CD4-positive, alpha-beta T cell treated with Interleukin-17A for 4 hours (primary cell): ENCODE data around the gene IL2RA.
"Not testable (repeated sequence)": the region's sequence is repeated elsewhere in the genome, so short reads cannot be mapped to it uniquely, and the experiment has no call there.

Source experiments
- DNase-seq: peaks from one replicate; pipeline ENCODE4 v3.0.0-alpha.2; 2020; ENCODE audit warnings: mixed read lengths

The IL2RA gene

DNA sequence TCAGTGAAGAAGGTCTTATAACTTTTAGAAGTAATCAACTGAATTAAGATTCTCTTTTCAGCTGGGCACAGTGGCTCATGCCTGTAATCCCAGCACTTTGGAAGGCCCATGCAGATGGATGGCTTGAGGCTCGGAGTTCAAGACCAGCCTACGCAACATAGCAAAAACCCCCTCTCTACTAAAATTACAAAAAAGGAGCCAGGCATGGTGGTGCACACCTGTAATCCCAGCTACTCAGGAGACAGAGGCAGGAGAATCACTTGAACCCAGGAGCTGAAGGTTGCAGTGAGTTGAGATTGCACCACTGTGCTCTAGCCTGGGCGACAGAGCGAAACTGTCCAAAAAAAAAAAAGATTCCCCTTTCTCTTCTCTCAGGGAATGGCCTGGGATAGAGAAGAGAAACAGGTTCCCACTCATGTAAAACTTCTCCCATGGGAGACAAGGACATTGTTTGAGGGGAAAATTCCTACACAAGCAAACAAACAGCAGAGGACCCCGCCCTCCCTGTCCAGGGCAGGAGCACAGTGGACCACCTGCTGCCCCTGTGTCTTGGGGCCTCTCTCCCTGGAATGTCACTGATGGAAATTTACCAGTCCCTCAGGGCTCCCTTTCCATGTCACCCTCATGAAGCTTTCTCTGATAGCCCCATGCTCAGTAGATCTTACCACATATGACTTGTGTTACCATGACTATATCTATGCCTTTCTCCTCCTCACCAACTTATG, 5.6 kb downstream of the IL2RA start:
- no peak for DNase-seq

DNA sequence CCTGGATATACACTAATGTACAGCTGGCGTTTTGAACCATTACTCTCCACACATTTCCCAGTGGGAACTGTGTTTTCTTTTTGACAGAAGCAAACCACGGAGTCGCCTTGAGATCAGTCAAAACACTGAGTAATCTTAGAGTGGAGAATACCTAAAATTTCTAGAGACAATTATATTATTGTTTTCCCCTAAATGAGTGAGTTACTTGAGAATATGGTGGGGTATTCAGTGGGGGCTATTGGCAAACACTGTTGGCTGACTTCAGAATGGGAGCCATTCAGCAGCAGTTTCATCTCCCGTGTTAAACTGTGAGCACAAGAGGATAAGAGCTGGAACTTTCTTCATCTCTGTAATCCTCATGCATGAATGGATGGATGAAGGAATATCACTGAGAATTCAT, 6.2 kb downstream of the IL2RA start:
- no peak for DNase-seq

DNA sequence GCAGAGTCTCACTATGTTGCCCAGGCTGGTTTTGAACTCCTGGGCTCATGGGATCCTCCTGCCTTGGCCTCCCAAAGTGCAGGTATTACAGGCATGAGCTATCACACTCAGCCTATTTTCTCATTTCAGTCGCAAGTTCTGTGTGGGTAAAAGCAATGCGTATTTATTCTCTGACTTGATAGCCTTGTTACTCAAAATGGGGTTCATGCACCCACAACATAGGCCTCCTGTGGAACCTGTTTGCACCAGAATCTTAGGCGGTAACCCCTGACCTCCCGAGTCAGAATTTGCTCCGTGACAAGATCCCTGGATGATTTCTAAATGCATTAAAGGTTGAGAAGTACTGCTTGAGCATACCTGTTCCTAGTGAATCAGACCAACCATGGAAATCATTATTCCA, 7.3 kb downstream of the IL2RA start:
- DNase-seq = no peak

DNA sequence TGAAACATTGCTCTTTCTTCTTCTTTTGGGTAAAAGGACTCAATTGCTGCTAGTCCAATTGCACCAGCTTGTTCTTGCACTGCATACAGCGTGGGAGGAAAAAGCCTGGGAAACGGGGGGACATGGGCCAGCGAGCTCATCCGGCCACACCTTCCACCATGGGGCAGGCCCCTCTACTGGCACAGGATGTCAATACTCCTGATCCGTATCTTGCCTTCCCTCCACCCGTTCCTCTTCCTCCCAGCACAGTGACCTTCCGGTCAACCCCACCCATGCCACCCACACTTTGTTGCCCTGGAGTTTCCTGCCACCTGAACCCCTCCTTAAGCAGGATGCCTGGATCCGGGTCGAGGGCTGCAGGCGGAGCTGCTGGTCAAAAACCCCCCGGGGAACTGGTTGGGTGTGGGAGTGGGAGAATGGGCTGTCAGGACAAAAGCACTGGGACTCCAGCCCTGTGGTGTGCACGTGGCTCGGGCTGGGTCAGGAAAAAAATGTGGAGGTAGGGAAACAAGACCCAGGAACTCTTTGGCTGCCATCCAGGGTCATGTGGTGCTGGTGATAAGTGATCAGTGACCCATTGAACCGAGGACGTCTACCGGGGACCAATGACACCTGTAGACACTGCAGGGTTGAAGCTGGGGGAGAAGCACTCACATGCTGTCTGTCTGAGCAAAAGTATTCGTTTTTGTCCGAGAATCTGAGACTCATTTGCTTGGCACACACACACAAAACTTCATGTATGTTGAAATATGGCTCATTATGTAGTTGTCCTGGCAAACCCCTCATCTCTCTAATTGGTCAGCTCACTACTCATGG, 8.1 kb downstream of the IL2RA start:
- DNase-seq = no peak

DNA sequence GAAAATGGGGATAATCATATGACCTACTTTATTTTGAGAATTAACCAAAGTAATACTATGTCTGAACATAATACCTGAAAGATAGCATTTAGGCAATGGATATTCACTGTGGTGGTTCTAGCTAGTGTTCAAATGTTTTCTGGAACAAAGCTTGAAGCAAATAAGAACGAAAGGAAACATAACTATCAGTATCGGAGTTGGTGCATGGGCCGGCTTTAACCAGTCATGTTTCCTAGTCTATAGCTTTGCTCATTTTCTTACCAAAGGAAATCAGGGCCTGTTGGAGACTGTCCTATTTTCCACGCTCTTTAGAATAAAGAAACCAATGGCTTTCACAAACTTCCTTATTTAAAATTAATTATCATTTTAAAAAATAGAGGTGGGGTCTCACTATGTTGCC, 8.9 kb downstream of the IL2RA start:
- DNase-seq = no peak

DNA sequence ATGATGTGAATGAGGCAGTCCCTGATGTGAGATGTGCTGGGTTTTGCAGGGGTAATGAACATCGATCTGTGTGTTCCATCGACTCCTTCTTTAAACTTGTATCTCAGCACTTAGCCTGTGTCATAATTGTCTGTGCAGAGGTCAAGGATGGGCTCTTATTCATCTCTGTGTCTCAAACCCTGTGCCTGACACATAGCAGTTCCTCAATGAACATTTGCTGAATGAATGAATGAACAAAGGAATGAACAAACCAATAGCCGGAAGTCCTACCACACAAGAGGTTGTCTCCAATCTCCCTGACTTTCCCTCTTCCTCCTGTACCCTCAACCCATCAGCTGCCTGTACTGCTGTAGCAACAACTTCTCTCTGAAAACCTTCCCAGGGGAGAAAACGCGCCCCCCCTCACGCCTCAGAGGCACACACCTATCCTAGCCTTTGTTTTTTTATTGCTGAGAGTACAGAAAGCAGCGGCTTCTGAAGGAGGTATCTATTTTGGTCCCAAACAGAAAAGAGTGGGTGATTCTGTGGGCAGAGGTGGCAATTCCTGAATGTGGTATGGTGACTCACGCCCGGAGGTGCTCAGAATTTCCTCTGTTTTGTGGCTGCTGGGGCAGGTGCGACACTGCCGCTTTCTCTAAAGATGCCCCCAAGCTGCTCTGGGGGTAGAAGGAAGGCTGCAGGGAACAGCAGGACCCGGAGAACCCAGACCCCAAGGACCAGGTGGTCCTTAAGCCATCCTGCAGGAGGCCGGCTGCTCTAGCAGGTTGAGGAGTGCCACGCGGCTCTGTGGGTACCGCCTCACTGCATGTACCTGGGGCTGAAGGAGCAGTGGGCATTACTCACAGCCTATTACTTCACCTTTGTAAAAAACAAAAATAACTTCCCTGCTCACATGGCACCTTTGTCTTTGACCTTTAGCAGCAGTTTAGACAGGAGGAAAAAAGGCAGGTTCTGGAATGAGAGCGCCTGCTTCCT, 9.6 kb downstream of the IL2RA start:
- DNase-seq = peak; percentile 82

DNA sequence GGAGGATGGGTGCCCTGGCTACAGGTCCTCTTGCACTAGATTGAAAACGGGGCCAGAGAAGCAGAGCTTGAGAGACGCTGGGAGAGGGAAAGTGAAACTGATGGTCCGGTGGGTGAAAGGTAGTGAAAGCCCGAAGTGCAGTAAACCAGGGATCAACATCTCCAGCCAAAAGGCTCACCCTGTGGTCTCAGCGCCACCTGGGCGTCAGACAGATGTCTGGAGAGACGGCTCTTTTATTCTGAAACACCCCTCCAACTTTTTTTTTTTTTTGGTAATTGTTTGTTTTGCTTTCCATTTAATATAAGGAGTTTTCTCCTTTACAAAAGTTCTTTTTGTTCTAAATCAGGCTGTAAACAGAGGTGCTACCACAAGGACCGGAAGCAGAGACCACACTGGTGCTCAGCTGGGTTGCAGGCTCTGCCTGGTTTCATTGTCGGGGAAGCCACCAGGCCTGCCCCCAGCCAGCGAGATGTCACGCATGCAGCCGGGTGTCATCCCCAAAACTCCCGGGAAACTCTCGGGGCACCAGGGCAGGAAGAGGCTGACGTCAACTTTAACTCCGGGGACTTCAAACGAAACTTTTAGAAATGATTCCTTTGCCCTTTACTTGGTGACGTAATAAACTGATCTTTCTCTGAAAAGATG, 11.2 kb downstream of the IL2RA start:
- peak; percentile 85 for DNase-seq

DNA sequence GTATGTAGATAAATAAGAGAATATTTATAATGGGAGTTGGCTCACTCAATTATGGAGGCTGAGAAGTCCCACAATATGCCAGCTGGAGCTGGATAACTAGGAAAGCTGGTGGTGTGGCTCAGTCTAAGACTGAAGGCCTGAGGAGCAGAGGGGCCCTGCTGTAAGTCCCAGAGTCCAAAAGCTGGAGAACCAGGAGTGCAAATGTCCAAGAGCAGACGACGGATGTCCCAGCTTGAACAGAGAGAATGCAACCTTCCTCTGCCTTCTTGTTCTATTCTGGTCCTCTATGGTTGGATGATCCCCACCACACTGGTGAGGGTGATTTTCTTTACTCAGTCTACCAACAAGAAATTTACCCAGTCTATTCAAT, 13.2 kb downstream of the IL2RA start:
- no peak for DNase-seq

DNA sequence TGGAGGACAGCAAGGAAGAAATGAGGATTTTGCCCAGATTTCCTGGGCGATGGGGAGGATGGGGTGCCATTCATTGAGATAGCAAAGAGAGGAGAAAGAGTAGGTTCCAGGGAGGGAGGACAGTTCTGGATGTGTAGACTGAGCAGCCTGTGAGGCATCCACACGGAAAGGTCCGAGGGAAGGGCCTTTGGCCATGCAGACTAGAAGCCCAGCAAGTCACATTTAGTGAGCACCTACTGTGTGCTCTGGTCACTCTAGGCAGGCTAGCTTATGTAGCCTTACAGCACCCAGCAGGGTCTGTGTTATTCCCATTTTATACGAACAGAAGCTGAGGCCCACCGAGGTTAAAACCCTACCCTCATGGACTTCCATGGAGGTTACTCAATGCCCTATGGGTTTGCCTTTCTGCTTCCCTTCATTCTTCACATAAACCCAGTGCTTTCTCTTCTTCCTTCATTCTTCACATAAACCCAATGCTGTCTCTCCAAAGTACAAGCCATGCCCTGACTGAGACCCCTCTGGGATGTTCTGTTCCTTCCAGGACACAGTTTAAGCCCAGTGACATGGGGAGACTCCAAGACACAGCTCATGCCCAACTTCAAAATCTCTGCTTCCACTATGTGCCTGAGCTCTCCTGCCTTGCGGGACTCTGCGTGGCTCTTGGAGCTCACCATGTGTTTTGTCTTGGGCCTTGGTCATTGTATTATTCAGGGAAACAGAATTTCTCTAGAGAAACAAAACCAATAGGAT, 13.7 kb downstream of the IL2RA start:
- DNase-seq = no peak

DNA sequence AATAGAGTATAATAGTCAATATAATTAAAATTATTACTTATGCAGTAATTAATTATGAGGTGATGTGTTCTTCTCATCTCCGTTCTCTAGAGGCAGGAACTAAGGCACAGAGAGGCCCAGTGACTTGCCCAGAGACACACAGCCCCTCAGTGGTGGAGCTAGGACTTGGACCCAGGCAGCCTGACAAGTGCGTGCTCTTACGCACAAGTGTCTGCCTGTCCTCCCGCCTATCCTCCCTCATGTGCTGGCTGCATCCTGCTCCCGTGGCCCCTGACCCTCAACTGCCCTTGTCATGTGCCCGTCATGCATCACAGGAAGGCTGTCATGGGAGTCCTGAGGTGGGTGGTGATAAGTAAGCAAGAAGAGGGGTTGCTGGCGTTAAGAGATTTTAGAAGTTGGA, 14.3 kb downstream of the IL2RA start:
- DNase-seq = no peak

DNA sequence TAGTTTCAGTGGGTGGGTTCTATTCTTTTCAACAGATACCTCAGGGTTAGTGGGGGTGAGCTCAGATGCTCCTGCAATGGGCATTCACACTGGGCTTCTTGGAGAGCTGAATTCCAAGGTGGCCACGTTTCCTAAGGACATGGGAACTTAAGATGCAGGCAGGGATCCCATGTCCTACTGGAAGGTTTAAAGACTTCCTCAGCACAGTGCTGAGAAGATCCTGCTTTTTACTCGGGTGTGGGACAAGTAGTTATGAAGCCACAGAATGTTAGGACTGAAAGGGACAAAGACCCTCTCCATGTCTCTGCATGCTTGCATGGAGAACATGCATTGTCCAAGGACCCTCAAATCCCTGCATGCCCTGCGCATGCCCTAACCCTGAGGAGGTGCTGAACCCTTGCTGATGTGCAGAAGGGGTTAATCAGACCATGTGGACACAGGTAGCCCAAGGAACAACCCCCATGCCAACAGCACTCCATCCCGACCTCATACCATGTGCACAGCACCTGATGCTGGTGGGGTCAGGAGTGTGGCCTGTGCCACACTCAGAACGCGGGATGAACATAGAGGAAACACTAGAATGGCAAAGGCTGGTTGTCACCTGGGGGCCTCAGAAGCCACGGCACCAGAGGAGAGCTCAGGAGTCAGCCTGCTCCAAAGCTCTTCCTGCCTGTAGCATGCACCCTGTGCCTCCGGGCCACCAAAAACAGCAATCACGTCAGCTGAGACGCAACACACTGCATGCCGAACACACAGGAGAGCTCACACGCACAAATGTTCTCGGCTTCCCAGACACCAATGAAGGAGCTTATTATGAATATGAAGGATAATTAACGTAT, 15.2 kb downstream of the IL2RA start:
- no peak for DNase-seq

DNA sequence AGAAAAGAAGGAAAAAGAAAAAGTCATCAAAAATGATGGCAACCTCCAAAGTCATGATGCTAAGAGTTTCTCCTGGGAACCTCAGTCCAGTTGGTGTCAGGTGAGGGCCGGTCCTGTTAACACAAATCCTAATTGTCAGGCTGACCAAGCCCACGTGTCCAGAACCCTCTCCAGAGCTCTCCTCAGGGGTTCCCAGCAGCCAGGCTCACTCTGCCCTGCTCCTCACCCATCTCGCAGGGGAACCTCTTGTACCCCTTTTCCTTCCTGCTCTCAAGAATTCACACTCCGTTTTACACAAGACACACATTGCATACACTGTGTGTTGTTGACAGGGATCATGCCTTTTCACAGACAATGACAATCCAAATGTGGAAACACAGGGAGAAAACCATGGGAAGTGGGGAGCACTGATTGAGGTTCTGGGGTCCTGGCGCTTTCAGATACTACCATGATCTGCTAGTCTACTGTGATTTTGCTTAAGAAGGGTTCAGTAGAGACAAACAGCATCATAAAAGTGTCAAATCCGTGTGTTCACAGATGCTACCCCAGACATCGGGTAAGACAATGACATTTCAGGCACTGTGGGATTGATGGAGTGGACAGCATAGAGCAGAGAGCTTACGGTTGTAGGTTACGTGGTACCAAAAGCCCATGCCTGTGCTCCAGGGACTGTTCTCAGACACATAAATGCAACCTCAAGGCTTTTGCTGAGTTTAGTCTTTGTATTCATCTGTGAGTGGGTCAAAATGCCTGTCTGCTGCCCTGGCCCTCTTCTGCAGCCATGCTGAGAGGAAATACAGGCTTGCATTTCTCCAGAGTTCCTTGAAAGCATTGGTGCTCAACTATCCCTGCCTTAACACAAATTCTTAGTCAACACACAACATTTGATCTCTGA, 16.0 kb downstream of the IL2RA start:
- no peak for DNase-seq

DNA sequence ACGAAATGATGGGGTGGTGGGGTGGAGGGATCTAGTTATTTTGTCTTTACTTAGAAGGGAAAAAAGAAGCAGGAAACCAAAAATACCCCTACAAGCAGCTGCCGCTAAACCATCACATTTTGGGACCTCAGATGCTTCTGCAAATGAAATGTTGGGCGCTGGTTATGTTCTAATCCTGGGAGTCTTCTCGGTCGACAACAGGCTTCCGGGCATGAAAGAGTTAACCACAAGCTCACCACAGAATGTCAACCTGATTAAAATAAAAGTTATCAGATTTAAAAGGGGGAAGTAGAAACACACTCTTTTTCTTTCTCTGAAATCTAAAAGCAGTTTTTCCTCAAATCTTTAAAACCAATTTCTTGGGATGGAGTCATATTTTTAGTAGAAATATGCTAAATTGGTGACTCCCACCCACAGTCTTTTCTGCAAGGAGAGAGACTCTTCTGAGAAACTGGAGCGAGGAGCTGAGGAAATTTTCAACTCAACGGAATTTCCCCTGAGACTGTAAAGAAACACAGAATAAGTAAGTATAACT, 16.8 kb downstream of the IL2RA start:
- DNase-seq = no peak

DNA sequence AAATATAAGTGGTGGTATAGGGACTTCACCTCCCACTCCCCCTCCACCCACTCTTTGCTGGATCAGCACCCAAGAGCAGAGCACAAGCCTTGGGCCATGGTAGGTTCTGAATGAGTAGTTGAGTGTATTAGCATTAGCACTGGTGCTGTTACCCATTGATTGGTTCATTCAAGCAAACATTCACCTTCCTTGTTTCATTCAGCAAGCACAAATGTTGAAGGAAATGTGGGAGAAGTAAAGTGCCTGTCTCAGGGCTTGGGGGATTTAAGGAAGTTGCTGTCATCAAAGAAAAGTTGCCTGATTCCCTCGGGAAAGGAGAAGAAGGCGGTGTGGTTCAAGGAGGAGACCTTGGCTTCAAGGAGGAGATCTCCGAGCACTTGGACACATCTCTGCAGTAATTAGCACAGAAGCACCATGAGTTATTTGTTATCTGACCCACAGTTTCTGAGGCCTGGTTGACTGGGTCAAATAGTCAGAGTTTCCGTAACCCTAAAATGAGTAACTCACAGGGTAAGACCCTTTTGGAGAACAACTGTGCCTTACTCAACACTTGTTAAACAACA, 17.3 kb downstream of the IL2RA start:
- no peak for DNase-seq

DNA sequence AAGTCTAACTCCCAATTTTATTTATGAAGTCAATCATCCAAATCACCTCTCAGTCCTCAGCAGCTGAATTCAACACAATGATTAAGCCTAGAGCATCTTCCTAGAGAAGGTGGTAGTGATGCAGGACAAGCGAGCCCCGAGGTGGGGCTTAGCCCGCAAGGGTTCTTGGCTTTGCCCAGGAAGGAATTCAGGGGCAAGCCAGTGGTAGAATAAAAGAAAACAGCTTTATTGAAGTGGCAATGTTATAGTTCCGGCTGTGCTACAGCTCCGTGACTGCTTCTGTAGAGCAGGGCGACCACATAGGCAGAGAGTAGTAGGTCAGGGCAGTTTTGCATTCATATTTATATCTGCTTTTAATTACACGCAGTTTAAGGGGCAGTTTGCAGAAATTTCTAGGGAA, 18.1 kb downstream of the IL2RA start:
- DNase-seq = no peak

DNA sequence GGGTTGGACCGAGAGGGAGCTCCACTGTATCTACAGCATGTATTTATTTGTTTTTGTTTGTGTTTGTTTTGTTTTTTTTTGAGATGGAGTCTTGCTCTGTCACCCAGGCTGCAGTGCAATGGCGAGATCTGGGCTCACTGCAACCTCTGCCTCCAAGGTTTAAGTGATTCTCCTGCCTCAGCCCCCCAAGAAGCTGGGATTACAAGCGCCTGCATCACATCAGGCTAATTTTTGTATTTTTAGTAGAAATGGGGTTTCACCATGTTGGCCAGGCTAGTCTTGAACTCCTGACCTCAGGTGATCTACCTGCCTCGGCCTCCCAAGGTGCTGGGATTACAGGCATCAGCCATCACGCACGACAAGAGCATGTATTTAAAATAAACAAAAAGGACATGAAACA, 18.8 kb downstream of the IL2RA start:
- not testable (repeated sequence) for DNase-seq

DNA sequence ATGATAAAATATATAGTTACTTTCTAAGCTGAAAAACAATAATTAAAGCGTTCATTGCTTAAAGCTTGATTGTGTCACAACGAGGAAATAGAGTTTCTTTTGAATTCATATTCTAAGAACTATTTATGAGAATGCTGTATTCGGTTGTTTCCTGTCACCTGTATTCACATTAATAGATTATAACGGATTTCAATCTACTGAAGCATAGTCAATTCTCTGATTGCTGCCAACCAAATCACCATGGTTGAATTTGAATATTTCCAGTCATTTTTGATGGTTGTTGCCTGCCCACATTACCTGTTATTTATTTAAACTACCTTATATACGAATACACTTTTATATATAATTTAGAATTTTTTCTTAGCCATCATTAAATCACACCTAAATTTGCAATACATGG, 22.0 kb downstream of the IL2RA start:
- DNase-seq = no peak

DNA sequence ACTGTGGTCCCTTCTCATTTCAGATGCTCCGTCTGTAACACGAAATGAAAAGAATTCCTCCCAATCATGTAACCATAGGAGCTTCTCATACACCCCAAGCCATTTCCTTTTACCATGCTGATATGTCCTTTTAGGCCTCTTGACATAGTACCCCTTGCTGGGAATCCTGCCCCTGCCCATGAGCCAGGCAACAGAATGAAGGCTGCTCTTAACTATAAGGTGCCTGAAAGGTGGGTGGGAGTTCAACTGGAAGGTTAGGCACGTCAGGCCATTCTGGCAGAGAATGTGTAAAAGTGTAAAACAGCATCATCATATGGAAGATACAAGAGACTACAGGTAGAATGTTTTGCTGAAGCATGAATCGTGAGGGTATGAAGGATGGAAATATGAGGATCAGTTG, 22.5 kb downstream of the IL2RA start:
- no peak for DNase-seq

DNA sequence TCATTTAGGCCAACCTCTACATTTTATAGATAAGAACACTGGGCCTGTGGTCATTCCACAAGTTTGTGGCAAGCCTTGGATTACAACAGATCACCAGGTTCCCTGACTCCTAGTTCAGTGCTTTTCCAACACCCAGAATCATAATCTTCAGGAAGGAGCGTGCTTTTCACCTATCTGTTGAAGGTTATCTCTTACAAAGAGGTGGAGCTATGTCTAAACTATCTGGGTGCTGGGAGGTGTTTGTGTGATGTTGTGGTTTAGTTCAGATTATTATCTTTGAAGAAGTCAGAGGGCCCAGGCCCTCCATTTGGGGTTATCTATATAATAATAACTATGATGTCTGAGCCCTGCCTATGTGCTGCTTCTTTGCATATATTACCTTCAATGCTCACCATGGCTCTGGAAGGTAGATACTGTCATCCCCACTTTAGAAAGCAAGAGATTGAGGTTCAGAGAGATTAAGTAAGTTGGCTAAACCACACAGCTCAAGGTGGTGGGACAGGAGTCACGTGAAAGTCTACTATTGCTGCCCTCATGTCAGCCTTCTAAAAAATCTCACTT, 24.0 kb downstream of the IL2RA start:
- peak; percentile 48 for DNase-seq
